RWPE2 (cell line): Measurements from ENCODE around the gene ZNF547.

Experiments
- ATAC-seq: fragments of 200-7000 bp; cut with Tn5 transposase; 3 replicates; pipeline ENCODE4 v1.9.1; 2021; ENCODE audit warnings: low read depth
- DNase-seq: peaks from one replicate; pipeline ENCODE4 v3.0.0-alpha.2; 2020; ENCODE audit warnings: low spot score
- H3K27ac ChIP-seq: fragments of 450-650 bp; 2 replicates; pipeline ENCODE4 v1.5.1; 2017; ENCODE audit warnings: mild to moderate bottlenecking; ENCODE audit not compliant: poor library complexity, severe bottlenecking
- H3K27me3 ChIP-seq: fragments of 250-450 bp; sonication (Bioruptor Pico); 2 replicates; pipeline ENCODE4 v1.5.1; 2021; ENCODE audit warnings: mild to moderate bottlenecking, moderate library complexity; ENCODE audit not compliant: insufficient read depth, poor library complexity, severe bottlenecking
- H3K36me3 ChIP-seq: fragments of 250-450 bp; sonication (Bioruptor Pico); 2 replicates; pipeline ENCODE4 v1.5.1; 2020; ENCODE audit warnings: low read depth, mild to moderate bottlenecking, moderate library complexity
- H3K4me1 ChIP-seq: fragments of 250-450 bp; sonication (Bioruptor Pico); 2 replicates; pipeline ENCODE4 v1.5.1; 2021; ENCODE audit warnings: mild to moderate bottlenecking, moderate library complexity; ENCODE audit not compliant: insufficient read depth, poor library complexity, severe bottlenecking
- H3K4me3 ChIP-seq: fragments of 250-450 bp; sonication (Bioruptor Pico); 2 replicates; pipeline ENCODE4 v1.5.1; 2021; ENCODE audit warnings: mild to moderate bottlenecking, moderate library complexity; ENCODE audit not compliant: severe bottlenecking
- H3K9me3 ChIP-seq: fragments of 250-450 bp; sonication (Bioruptor Pico); 2 replicates; pipeline ENCODE4 v1.5.1; 2021; ENCODE audit warnings: mild to moderate bottlenecking, moderate library complexity; ENCODE audit not compliant: severe bottlenecking
- CTCF ChIP-seq: fragments of 450-650 bp; IDR thresholded peaks from one replicate; pipeline ENCODE4 v1.5.1; 2017; ENCODE audit warnings: mild to moderate bottlenecking, moderate library complexity; ENCODE audit not compliant: poor library complexity, severe bottlenecking

Gene ZNF547

GRCh38 chr19:57334191-57334590 lies 29.2 kb upstream of the ZNF547 start:
- no peaks in the 10 kb centered on the region for H3K9me3 ChIP-seq
- peaks cover 10% of the 10 kb centered on the region for H3K36me3 ChIP-seq
- H3K4me3 ChIP-seq = no peak overlapping the region
- DNase-seq (peak; percentile 73), ATAC-seq (peak; percentile 95)
- TF ChIP-seq CTCF = no peak
- H3K4me1 ChIP-seq = peaks cover 11% of the 10 kb centered on the region
- no peaks in the 10 kb centered on the region for H3K27me3 ChIP-seq
- H3K27ac ChIP-seq = peak overlapping the region; percentile 20

GRCh38 chr19:57338877-57339276 lies 24.5 kb upstream of the ZNF547 start:
- H3K27ac ChIP-seq = no peak overlapping the region
- H3K36me3 ChIP-seq = no peaks in the 10 kb centered on the region
- no peak for DNase-seq
- H3K9me3 ChIP-seq = no peaks in the 10 kb centered on the region
- H3K4me1 ChIP-seq = peaks cover 10% of the 10 kb centered on the region
- no peak overlapping the region for H3K4me3 ChIP-seq
- TF ChIP-seq CTCF = no peak
- H3K27me3 ChIP-seq = no peaks in the 10 kb centered on the region
- no peak for ATAC-seq

- H3K4me3 ChIP-seq = no peak overlapping the region
- no peaks in the 10 kb centered on the region for H3K4me1 ChIP-seq
- DNase-seq (no peak), ATAC-seq (no peak)
- H3K36me3 ChIP-seq = no peaks in the 10 kb centered on the region
- H3K27ac ChIP-seq = no peak overlapping the region
- no peaks in the 10 kb centered on the region for H3K9me3 ChIP-seq
- no peak for TF ChIP-seq CTCF
- no peaks in the 10 kb centered on the region for H3K27me3 ChIP-seq
Observed at GRCh38 chr19:57342582-57342981, 20.8 kb upstream of the ZNF547 start.

- Histone ChIP-seq H3K9me3 (no peaks in the 10 kb centered on the region), H3K27me3 (no peaks in the 10 kb centered on the region)
- DNase-seq = no peak
Observed at GRCh38 chr19:57348136-57348535, 15.2 kb upstream of the ZNF547 start.

More at GRCh38 chr19:57348136-57348535, 15.2 kb upstream of the ZNF547 start:
- H3K4me3 ChIP-seq = no peak overlapping the region
- no peak for ATAC-seq
- TF ChIP-seq CTCF = no peak
- H3K4me1 ChIP-seq = peaks cover 5% of the 10 kb centered on the region
- no peak overlapping the region for H3K27ac ChIP-seq
- H3K36me3 ChIP-seq = peaks cover 1% of the 10 kb centered on the region
